Body of pancreas (tissue), 4 donors: Measurements from ENCODE around the gene ITPRID1. TPM values are rescaled to one million over a fixed set of nuclear protein-coding genes. Genes with fewer than 3 reads are reported as not detected.

Experiments used
- ATAC-seq: fragments of 150-250 bp; one replicate; pipeline ENCODE4 v1.9.1; 2016
- DNase-seq, 4 donors: peaks; one replicate each; pipeline ENCODE4 v3.0.0-alpha.2; 2019
- H3K27ac ChIP-seq, 4 donors: fragments of 200-600 bp; sonication (generic); 1 replicate in 3 of 4; 2 replicates in 1 of 4; pipeline versions ENCODE4 v1.5.1 to v1.6.1; 2016 to 2019; ENCODE audit warnings: mild to moderate bottlenecking in 1 of 4, mixed read lengths in 1 of 4, moderate library complexity in 1 of 4
- H3K27me3 ChIP-seq, 2 donors: fragments of 200-600 bp; sonication (generic); one replicate each; pipeline ENCODE4 v1.6.0; 2016; ENCODE audit warnings: mild to moderate bottlenecking in 1 of 2
- H3K36me3 ChIP-seq, 2 donors: fragments of 200-600 bp; sonication (generic); replicated peaks in 1 of 2; 2 replicates each; pipeline ENCODE4 v1.5.1; 2016; ENCODE audit warnings: low read depth in 2 of 2; ENCODE audit not compliant: insufficient read depth in 1 of 2
- H3K4me1 ChIP-seq: fragments of 200-600 bp; sonication (generic); one replicate; pipeline ENCODE4 v1.6.0; 2016
- H3K4me3 ChIP-seq, 2 donors: fragments of 200-600 bp; sonication (generic); 1 replicate in 1 of 2; 2 replicates in 1 of 2; pipeline ENCODE4 v1.5.1; 2016 to 2019
- H3K9me3 ChIP-seq, 3 donors: fragments of 200-600 bp; sonication (generic); 1 replicate in 2 of 3; 2 replicates in 1 of 3; pipeline ENCODE4 v1.5.1; 2016
- CTCF ChIP-seq, 7 experiments: fragments of 450-650 bp in 4 of 7; fragments of 200-600 bp in 3 of 7; sonication (generic) in 3 of 7; IDR thresholded peaks; one replicate each; pipeline ENCODE4 v1.5.1; 2016 to 2019; ENCODE audit warnings: antibody characterized with exemption in 7 of 7
- POLR2A ChIP-seq, 3 donors: fragments of 450-650 bp; IDR thresholded peaks; one replicate each; pipeline ENCODE4 v1.6.1; 2016; ENCODE audit warnings: antibody characterized with exemption in 3 of 3, mild to moderate bottlenecking in 2 of 3
- WGBS, 2 donors: methylation state at CpG; one replicate each; pipeline ENCODE4 v1.1.5; 2017; 5-methylcytosine and 5-hydroxymethylcytosine counted together
- intact Hi-C: fragments of 100-400 bp; cut with DNase I; formaldehyde crosslinking; loops from one replicate; pipeline ENCODE4 v1.15.1; 2023
- total RNA-seq, 2 donors: library from RNA; depleted of rRNA; stranded (reverse); fragments of >200 nt; gene quantifications; one replicate each; pipeline ENCODE4 v1.1.0, GENCODE V29; 2016

Gene ITPRID1
- total RNA-seq, 2 donors from 2014 or later: not detected

- H3K27ac ChIP-seq: no peak overlapping the region
- 63 to 69% methylated on average over 2 of the region's 2 CpGs for WGBS, 2 donors
- intact Hi-C loops: no loop called here
- no peaks in the 10 kb centered on the region for H3K36me3 ChIP-seq
- DNase-seq (no peak), ATAC-seq (no peak)
- no peak overlapping the region for H3K4me3 ChIP-seq
- no peaks in the 10 kb centered on the region for H3K27me3 ChIP-seq
- H3K9me3 ChIP-seq: no peaks in the 10 kb centered on the region
- TF ChIP-seq POLR2A (IDR thresholded peaks at IDR 0.05) (no peak), CTCF (IDR thresholded peaks at IDR 0.05) (no peak)
- no peaks in the 10 kb centered on the region for H3K4me1 ChIP-seq
Measured at GRCh38 chr7:31699050-31699449, 185.2 kb downstream of the ITPRID1 start.

GRCh38 chr7:31702354-31702753, 188.5 kb downstream of the ITPRID1 start:
- no peaks in the 10 kb centered on the region for H3K4me1 ChIP-seq
- no peak overlapping the region for H3K4me3 ChIP-seq
- TF ChIP-seq POLR2A (IDR thresholded peaks at IDR 0.05): no peak
- TF ChIP-seq CTCF (IDR thresholded peaks at IDR 0.05): no peak
- DNase-seq: no peak
- 80 to 85% methylated on average over 3 of the region's 3 CpGs for WGBS, 2 donors
- H3K36me3 ChIP-seq: no peaks in the 10 kb centered on the region
- no peaks in the 10 kb centered on the region for H3K27me3 ChIP-seq
- H3K9me3 ChIP-seq: no peaks in the 10 kb centered on the region
- H3K27ac ChIP-seq: no peak overlapping the region
- intact Hi-C loops: no loop called here
- ATAC-seq: no peak

- 79 to 84% methylated on average over 3 of the region's 3 CpGs for WGBS, 2 donors
- Histone ChIP-seq H3K4me3 (no peak overlapping the region), H3K36me3 (no peaks in the 10 kb centered on the region), H3K9me3 (no peaks in the 10 kb centered on the region), H3K27ac (no peak overlapping the region), H3K27me3 (no peaks in the 10 kb centered on the region), H3K4me1 (no peaks in the 10 kb centered on the region)
- ATAC-seq (no peak), DNase-seq (no peak)
- intact Hi-C loops: no loop called here
- TF ChIP-seq POLR2A (IDR thresholded peaks at IDR 0.05) (no peak), CTCF (IDR thresholded peaks at IDR 0.05) (no peak)
Measured at GRCh38 chr7:31705377-31705776, 191.5 kb downstream of the ITPRID1 start.

GRCh38 chr7:31707089-31707488, 193.2 kb downstream of the ITPRID1 start:
- no peaks in the 10 kb centered on the region for H3K4me1 ChIP-seq
- no peaks in the 10 kb centered on the region for H3K9me3 ChIP-seq
- no peak for DNase-seq
- H3K27me3 ChIP-seq: no peaks in the 10 kb centered on the region
- 27 to 36% methylated on average over 5 of the region's 5 CpGs for WGBS, 2 donors
- H3K36me3 ChIP-seq: no peaks in the 10 kb centered on the region
- no peak for ATAC-seq
- no peak overlapping the region for H3K27ac ChIP-seq
- intact Hi-C loops: no loop called here
- no peak overlapping the region for H3K4me3 ChIP-seq
- TF ChIP-seq POLR2A (IDR thresholded peaks at IDR 0.05) (no peak), CTCF (IDR thresholded peaks at IDR 0.05) (no peak)

Other genes with a start within 250 kb of the ITPRID1 start
- gene NEUROD6, start 173.4 kb upstream of the ITPRID1 start, total RNA-seq: not detected
- gene PPP1R17, start 173.1 kb downstream of the ITPRID1 start, total RNA-seq: not detected